SKM-1 (cell line): ENCODE measurements around the gene PROKR1.
A peak's percentile ranks its signal among the peaks of the same experiment; 100 is the strongest.
"Not testable (repeated sequence)": the region's sequence is repeated elsewhere in the genome, so short reads cannot be mapped to it uniquely, and the experiment has no call there.

Experiments used
- DNase-seq: peaks from one replicate; lab custom pipeline; 2025; ENCODE audit not compliant: unreplicated experiment; lab: John Stamatoyannopoulos, UW

PROKR1 gene

DNA sequence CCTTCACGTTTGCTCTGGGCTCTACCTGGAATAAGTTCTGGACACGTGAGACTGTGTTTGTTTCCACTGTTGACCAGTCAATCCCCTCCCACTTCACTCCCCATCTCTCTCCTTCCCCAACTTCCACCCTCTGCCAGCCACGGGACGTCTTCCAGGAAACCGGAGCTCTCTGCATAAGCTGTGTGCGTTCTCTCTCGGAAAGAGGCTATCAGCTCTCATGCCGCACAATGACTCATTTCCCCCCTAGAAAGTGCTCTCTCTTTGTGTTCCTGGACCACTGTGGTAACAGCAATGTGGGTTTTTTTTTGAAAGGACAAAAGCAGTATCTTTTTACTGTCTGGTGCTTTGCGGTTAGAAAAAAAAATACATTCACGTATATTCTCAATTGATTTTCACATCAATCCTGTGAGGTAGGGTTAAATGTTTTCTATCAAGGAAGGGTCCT is 10.2 kb downstream of the PROKR1 start:
- DNase-seq: no peak

DNA sequence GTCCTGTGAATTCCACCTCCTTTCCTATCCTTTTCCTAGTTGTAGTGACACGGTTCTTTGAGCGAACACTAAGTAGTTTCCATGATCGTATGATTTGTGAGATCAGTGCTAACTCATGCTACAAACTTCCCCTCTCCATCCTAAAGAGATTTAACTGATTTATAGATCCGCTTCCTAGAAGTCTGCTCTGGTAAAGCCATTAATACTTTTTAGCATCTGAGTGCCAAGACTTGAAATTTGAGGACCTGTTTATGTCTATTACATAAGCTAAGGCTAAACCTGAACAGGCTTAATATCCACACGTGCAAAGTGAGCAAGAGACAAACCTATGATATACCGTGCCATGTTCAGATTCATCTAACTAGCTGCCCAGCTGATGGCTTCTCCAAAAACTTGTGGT is 14.9 kb downstream of the PROKR1 start:
- DNase-seq: no peak

DNA sequence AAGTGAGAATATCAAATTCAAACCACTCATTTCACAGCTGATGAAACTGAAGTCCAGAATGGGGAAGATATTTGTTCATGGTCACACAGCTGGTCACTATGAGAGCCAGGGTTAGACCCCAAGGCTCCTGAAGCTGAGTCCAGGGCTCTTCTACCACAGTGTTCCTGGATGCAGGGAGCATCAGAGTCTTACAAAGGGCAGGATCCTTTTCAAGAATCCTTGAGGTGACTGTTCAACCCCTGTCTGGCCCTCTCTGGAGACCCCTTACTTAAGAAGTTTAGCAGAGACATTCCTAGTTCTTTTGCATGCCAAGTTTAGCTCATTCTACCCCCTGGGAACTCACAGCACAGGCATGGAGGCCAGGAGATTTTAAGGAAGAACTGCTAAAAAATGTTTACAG is 15.7 kb downstream of the PROKR1 start:
- DNase-seq: no peak

DNA sequence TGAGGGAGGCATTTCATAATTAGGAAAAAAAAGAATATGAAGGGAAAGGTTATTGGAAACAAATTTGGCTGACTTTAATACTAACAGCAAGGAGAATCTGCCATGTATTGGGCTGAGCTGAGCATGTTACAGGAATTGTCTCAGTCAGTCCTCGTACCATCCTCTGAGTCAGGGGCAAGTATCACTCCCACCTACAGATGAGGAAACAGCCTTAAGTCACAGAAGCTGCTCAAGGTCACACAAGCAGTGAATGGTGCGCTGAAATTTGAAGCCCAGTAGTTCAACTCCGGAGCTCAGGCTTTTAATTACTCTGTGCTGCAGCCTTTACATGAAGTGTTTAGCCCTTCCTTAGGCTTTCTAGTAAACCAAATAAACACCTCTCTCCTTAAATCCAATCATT is 17.3 kb downstream of the PROKR1 start:
- DNase-seq: no peak

DNA sequence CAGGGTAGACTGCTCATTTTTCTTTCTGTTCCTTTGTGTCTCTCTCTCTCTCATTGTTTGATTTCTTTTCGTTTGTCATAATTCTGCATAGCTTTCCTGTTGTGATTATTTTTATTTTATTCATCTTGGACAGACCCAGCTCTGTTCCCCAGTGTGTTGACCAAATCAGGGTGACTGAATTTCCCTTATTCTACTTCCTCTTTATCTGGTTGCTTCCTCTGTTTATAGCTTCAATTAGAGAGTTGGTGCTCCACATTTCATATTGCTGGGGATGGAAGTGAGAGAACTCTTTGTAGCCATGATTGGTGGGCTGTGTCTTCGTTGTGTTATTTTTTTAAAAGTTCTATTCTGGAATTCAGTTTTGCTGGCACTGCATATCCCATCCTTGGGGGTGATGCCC is 19.1 kb downstream of the PROKR1 start:
- DNase-seq: peak; percentile 13

DNA sequence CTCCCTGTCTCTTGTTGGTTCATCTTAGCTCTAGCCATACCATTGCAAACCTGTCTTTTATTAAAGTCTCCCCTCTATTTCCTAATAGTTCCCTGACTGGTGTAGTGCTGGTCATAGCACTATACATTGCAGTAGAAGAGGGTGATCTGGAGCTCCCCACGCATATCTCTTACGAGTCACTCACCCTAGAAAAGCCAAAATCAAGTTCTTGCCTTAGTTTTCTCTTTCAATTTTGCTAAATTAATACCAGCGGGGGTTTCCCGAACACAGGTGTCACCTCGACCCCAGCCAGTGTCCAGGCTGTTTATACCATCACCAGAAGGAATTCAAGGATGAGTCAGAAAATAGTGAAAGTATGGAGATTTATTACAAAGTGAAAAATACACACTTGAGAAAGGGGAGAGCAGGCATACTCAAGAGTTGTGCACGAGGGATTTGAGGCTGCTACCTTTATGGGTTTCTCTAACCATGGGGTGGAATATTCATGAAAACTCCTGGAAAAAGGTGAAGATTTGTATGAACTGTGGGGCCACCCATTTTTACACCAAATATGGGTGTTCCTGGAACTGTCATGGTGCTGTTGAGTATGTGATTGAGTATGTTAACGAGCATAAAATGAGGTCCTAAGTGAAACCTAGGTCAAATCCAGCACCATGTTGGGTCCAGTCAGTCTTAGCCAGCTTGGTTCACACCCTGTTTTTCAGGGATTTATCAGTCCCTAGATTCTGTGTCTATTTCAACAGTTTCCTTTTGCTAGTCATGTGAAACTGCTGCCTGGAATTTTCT is 20.2 kb downstream of the PROKR1 start:
- DNase-seq: no peak

DNA sequence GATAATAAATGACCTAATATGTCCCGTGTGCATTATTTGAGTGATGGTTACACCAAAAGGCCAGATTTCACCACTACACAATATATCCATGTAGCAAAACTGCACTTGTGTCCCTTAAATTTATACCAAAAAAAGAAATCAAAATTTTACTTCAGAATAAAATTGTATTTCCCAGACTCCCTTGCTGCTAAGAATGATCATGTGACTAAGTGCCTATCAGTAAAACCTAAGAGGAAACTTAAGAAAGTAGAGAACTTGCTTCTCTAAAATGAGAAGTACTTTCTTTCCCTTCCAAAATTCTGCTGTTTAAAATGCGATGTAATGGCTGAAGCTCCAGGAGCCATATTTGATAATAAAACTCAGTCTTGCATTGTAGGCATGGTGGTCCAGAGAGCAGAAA is 24.0 kb downstream of the PROKR1 start:
- no peak for DNase-seq

DNA sequence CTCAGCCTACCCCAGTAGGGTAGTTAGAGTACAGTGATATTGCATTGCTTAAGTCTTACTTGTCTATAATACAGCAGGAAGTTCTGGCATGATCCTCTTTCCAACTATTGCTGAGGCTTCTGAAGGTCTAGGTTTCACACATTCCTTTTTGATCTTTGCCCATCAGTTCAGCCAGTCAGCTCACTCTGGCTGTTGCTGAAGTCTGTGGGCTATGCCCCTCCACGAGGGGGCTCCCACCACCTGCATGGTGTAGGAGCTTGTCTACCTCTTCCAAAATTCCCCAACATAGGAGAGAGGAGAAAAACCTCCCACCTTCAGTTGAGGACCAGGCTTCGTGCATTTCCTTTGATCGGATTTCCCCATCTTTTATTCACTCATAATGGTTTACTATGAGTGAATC is 26.3 kb downstream of the PROKR1 start:
- DNase-seq: no peak

DNA sequence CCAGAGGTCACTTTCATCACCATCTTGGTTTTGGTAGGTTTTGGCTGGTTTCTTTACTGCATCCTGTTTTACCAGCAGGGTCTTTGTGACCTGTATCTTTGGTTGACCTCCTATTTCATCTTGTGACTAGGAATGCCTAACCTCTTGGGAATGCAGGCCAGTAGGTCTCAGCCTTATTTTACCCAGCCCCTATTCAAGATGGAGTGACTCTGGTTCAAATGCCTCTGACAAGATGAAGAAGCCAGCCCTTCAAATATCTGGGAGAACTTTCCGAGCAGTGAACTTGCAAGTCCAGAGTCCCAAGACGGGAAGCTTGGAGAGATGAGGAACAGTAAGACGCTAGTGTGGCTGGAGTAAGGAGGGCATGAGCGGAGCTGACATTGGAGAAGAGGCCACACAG is 28.6 kb downstream of the PROKR1 start:
- no peak for DNase-seq

DNA sequence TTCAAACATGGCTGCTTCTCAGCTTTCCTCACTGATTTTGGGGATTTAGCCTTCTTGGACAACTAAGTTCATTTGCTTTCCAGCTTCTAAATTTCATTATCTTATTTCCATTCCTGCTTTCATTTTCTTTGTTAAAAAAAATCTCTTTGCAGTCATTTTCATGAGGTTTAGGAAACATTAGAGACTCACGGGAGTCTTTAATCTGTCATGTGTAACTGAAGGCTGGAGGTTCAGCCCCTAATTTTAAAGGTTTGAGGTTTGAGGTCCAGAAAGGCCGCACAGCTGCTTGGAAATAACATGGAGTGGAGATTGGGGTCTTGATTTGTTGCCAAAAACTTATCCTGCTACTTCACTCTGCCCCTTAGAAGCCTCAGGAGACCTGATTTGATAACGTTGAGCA is 30.3 kb downstream of the PROKR1 start:
- DNase-seq: no peak

DNA sequence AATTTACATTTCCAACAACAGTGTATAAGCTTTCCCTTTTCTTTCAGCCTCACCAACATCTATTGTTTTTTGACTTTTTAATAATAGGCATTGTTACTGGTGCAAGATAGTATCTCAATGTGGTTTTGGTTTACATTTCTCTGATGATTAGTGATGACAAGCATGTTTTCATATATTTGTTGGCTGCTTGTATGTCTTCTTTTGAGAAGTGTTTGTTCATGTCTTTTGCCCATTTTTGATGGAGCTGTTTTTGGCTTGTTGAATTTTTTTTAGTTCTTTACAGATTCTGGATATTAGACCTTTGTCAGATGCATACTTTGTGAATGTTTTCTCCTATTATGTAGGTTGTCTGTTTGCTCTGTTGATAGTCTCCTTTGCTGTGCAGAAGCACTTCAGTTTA is 32.1 kb downstream of the PROKR1 start:
- DNase-seq: no peak

DNA sequence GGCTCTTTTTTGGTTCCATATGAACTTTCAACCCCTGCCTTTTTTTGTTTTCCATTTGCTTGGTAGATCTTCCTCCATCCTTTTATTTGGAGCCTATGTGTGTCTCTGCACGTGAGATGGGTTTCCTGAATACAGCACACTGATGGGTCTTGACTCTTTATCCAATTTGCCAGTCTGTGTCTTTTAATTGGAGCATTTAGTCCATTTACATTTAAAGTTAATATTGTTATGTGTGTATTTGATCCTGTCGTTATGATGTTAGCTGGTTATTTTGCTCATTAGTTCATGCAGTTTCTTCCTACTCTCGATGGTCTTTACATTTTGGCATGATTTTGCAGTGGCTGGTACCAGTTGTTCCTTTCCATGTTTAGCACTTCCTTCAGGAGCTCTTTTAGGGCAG is 34.5 kb downstream of the PROKR1 start:
- not testable (repeated sequence) for DNase-seq

DNA sequence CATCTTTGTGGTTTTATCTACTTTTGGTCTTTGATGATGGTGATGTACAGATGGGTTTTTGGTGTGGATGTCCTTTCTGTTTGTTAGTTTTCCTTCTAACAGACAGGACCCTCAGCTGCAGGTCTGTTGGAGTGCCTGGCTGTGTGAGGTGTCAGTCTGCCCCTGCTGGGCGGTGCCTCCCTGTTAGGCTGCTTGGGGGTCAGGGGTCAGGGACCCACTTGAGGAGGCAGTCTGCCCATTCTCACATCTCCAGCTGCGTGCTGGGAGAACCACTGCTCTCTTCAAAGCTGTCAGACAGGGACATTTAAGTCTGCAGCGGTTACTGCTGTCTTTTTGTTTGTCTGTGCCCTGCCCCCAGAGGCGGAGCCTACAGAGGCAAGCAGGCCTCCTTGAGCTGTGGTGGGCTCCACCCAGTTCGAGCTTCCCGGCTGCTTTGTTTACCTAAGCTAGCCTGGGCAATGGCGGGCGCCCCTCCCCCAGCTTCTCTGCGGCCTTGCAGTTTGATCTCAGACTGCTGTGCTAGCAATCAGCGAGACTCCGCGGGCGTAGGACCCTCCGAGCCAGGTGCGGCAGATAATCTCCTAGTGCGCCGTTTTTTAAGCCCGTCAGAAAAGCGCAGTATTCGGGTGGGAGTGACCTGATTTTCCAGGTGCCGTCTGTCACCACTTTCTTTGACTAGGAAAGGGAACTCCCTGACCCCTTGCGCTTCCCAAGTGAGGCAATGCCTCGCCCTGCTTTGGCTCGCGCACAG is 36.0 kb downstream of the PROKR1 start:
- not testable (repeated sequence) for DNase-seq

DNA sequence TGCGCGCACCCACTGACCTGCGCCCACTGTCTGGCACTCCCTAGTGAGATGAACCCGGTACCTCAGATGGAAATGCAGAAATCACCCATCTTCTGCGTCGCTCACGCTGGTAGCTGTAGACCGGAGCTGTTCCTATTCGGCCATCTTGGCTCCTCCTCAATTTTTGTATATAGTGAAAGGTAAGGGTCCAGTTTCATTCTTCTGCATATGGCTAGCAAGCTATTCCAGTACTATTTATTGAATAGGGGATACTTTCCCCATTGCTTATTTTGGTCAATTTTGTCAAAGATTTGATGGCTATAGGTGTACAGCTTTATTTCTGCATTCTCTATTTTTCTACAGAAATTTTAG is 36.5 kb downstream of the PROKR1 start:
- not testable (repeated sequence) for DNase-seq

DNA sequence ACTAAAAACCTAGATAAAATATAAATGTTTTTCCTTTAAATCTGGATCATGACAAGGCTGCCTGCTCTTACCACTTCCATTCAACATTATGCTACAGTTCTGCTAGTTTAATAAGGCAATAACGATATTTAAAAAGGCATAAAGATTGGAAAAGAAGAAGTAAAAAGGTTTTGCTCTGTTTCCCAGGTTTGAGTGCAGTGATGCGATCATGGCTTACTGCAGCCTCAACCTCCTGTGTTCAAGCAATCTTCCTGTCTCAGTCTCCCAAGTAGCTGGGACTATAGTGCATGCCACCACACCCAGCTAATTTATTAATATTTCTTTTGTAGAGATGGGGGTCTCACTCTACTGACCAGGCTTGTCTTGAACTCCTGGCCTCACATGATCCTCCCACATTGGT is 40.8 kb downstream of the PROKR1 start:
- no peak for DNase-seq

DNA sequence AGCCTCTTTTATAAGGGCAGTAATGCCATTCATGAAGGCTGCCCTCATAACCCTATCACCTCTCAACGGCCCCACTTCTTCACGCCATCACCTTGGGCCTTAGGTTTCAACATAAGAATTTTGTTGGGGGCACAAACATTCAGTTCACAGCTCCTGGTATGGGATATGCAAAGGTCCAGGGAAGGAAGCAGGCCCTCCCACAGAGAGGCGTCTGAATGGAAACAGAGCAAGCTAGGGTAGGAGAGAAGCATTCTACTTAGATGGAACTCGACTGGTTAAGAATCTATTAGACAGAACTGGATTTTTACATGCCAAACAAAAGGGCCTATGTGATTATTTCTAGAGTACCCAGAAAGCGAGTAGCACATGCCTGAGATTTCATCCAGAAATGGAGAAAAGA is 42.8 kb downstream of the PROKR1 start:
- no peak for DNase-seq

DNA sequence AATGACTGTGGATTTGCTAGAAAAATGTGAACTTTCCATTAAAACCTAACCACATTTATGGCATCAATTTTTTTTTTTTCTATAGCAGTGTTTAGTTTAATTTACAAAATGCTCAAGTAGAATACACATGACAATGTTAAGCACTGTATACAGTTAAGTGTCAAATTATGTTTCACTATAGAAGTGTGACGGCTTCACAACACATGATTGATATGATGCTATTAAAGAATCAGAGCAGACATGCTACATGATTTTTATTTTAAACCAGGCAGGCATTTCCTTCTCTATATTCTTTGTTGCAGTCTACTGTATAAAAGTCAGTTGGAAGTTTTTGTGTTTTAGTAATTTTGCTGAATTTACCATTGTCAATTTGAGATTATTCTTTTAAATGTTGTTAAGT is 43.6 kb downstream of the PROKR1 start:
- DNase-seq: no peak

DNA sequence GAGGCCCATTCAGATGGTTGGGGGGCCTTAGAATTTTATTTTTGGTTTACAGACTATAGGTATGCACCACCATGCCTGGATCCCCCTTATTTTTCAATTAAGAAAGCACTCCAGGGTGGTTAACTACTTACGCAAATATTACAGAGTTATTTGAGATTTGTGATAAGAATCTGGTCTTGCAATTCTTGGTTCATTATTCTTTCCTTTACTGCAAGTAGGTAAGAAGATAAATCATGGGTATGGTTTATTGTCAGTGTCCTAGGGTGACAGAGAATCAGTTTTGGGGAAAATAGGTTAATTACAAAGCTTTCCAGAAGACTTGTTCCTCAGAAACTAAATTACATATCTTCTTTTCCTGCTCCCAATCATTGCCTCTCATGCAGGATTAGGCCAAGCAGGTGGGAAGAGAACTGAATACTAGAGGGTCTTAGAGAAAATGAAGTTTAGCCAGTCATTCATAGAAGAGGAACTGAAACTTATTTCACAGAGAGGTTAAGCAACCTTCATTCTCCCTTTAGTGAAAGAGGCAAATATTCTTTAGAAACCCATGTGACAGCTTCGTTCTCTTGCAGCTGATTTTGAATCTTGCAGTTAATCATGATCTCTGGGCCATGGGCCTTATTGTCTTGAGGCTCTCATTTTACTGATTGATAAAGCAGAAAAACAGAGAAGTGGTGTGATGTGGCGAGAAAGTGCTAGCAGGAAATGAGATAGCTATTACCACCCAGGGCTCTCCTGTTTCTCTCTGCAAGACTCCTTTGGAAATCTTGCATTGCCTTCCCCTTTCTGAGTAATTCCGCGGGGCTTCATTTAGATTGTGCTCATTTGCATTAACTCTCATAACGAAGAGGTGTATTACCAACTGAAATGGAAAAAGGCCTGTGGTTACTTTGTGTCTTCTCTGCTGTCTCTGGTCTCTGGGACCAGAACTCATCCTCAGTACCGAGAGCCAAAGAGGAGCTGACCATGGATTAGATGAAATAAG is 46.5 kb downstream of the PROKR1 start:
- DNase-seq: peak; percentile 88

DNA sequence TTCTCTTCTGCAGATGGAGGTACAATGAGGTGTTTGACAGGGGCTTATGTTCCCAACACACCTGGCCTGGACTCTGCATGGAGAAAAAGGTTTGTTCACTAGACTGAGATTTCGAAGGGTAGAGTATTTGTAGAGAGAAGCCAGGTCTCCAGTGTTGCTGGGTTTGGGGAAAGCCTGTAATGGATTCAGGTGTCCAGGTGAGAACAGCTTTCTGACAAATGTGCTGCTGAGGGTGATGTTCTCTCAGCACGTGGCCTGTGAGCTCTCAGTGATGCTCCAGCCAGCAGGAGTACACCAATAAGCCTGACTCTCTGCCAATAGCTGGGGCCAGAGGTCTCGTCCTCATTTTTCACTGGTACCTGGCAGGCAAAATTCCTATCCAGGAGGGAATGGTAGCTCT is 47.5 kb downstream of the PROKR1 start:
- DNase-seq: no peak

DNA sequence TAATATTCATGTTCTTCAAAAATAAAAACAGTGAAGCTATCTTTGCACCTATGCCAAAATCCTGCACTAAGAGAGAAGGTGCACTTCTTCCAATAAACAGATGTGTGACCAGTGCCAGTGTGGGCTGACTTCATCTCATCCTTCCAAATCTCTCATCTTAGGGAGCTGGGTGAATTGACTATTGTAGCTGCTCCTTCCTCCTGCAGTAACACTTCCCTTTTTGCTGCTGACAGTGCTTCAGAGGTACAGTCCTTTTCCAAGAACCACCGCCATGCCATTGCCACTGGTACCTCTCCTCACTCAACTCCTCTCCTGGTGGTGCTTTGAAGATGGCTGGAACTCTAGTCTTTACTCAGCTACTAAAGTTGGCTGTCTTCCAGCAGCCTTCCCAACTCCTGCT is 49.1 kb downstream of the PROKR1 start:
- DNase-seq: peak; percentile 41

DNA sequence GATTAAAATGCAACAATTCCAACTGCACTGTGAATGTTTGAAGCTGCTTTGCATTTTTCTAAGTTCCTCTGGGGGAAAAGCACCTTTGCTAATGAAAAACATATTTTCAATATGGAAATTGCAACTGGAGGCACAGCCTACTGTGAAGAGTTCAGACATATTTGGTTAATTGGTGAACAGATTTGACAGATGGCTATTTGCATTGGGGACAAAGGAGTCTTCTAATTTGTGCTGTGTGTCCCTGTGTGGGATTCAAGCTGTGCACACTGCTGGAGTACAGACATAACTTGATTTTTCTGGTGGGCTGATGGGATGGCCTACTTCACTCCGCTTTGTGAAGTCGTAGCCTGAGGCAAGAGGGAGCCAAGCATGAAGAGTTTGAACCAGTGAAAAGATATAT is 50.6 kb downstream of the PROKR1 start:
- no peak for DNase-seq
